Activated T-helper 9 cell treated with anti-CD3 and anti-CD28 coated beads, Interleukin-2, amount 50 U/mL, for 16 hours (primary cell): Measurements from ENCODE around the gene SIGLEC15.
"Not testable (repeated sequence)": the region's sequence is repeated elsewhere in the genome, so short reads cannot be mapped to it uniquely, and the experiment has no call there.

ENCODE experiments used
- DNase-seq: peaks from one replicate; pipeline ENCODE4 v3.0.0-alpha.2; 2020; ENCODE audit warnings: low read depth

The SIGLEC15 gene

GRCh38 chr18:45844938-45845337 lies 19.5 kb downstream of the SIGLEC15 start:
- no peak for DNase-seq

GRCh38 chr18:45845410-45845809 lies 19.9 kb downstream of the SIGLEC15 start:
- DNase-seq = no peak

- DNase-seq = no peak
Observed at GRCh38 chr18:45847119-45847518, 21.6 kb downstream of the SIGLEC15 start.

- not testable (repeated sequence) for DNase-seq
Observed at GRCh38 chr18:45848643-45849042, 23.2 kb downstream of the SIGLEC15 start.

- DNase-seq = no peak
Observed at GRCh38 chr18:45849529-45849928, 24.1 kb downstream of the SIGLEC15 start.

GRCh38 chr18:45850021-45850420 lies 24.5 kb downstream of the SIGLEC15 start:
- no peak for DNase-seq

- no peak for DNase-seq
Observed at GRCh38 chr18:45851161-45851925, 25.9 kb downstream of the SIGLEC15 start.

GRCh38 chr18:45852631-45853030 lies 27.2 kb downstream of the SIGLEC15 start:
- DNase-seq = no peak

GRCh38 chr18:45854036-45854586 lies 28.6 kb downstream of the SIGLEC15 start:
- no peak for DNase-seq

- no peak for DNase-seq
Observed at GRCh38 chr18:45856531-45856930, 31.1 kb downstream of the SIGLEC15 start.

- DNase-seq = no peak
Observed at GRCh38 chr18:45859334-45859733, 33.9 kb downstream of the SIGLEC15 start.

GRCh38 chr18:45860492-45860891 lies 35.0 kb downstream of the SIGLEC15 start:
- DNase-seq = no peak

- DNase-seq = no peak
Observed at GRCh38 chr18:45860971-45861370, 35.5 kb downstream of the SIGLEC15 start.

- no peak for DNase-seq
Observed at GRCh38 chr18:45861926-45862325, 36.5 kb downstream of the SIGLEC15 start.

GRCh38 chr18:45863469-45863868 lies 38.0 kb downstream of the SIGLEC15 start:
- no peak for DNase-seq

- DNase-seq = no peak
Observed at GRCh38 chr18:45864081-45864480, 38.6 kb downstream of the SIGLEC15 start.

GRCh38 chr18:45865466-45865865 lies 40.0 kb downstream of the SIGLEC15 start:
- DNase-seq = no peak

GRCh38 chr18:45870419-45870818 lies 44.9 kb downstream of the SIGLEC15 start:
- DNase-seq = no peak

- DNase-seq = no peak
Observed at GRCh38 chr18:45871431-45872084, 46.1 kb downstream of the SIGLEC15 start.

GRCh38 chr18:45874491-45875184 lies 49.2 kb downstream of the SIGLEC15 start:
- peak; percentile 45 for DNase-seq

- DNase-seq = no peak
Observed at GRCh38 chr18:45876161-45876560, 50.7 kb downstream of the SIGLEC15 start.

- no peak for DNase-seq
Observed at GRCh38 chr18:45877403-45877802, 51.9 kb downstream of the SIGLEC15 start.
